ENCODE results near the gene NBAS.

- TF ChIP-seq BRCA1 (IDR thresholded peaks at IDR 0.05; ENCODE audit: low read depth, low read length) (no peak), POLR2AphosphoS5 (IDR thresholded peaks at IDR 0.05; ENCODE audit: low read length) (no peak), MXI1 (IDR thresholded peaks at IDR 0.05; ENCODE audit: low read depth, low read length) (no peak), CTCF (IDR thresholded peaks at IDR 0.05 in 2 of 3, conservative IDR thresholded peaks at IDR 0.05 in 1 of 3; ENCODE audit: control insufficient read depth in 2 of 3, extremely low read depth in 1 of 3, insufficient read depth in 1 of 3, low read depth in 3 of 3, low read length in 3 of 3) (no peak)
Measured at GRCh38 chr2:15485949-15486348, 75.2 kb downstream of the NBAS start.

Measured in GM12878 (cell line).